Stimulated activated CD4-positive, alpha-beta T cell treated with anti-CD3 and anti-CD28 coated beads, Interleukin-2, amount 100 ng/mL, for 4 hours (primary cell): ENCODE data around the gene CATSPERZ.

Source experiments
- DNase-seq: peaks from one replicate; pipeline ENCODE4 v3.0.0-alpha.2; 2020; ENCODE audit warnings: low read depth

CATSPERZ gene

DNA sequence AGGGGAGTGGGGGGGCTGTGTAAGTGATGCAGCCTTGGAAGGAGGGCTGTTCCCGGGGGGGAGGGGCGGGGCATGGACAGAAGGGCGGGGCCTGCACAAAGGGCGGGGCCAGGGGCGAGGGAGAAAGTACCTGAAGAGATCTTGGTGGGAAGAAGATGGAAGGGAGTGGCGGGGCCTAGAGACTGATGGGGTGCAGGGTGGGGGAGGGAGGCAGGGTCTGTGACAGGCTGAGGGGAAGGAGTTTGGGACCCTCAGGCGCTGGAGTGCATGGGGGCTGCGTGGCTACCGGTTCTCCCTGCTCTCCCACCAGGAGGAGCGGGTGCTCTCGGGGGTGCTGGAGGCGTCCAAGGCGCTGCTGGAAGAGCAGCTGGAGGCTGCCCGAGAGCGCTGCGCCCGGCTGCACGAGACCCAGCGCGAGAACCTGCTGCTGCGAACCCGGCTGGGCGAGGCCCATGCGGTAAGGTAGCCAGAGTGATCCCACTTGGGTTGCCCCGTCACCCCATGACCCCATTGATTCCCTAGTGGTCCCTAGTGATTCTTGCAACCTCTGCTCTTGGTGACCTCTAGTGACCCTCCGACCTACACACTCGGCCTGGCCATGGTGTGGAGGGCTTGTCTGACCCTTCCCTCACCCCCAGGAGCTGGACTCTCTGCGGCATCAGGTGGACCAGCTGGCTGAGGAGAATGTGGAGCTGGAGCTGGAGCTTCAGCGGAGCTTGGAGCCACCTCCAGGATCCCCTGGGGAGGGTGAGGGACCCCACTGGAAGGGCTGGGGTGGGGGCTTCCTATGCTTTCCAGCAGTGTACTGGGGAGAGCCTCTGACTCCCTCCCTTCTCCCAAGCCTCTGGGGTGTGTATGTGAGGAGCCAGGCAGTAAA, 42.9 kb downstream of the CATSPERZ start:
- no peak for DNase-seq

DNA sequence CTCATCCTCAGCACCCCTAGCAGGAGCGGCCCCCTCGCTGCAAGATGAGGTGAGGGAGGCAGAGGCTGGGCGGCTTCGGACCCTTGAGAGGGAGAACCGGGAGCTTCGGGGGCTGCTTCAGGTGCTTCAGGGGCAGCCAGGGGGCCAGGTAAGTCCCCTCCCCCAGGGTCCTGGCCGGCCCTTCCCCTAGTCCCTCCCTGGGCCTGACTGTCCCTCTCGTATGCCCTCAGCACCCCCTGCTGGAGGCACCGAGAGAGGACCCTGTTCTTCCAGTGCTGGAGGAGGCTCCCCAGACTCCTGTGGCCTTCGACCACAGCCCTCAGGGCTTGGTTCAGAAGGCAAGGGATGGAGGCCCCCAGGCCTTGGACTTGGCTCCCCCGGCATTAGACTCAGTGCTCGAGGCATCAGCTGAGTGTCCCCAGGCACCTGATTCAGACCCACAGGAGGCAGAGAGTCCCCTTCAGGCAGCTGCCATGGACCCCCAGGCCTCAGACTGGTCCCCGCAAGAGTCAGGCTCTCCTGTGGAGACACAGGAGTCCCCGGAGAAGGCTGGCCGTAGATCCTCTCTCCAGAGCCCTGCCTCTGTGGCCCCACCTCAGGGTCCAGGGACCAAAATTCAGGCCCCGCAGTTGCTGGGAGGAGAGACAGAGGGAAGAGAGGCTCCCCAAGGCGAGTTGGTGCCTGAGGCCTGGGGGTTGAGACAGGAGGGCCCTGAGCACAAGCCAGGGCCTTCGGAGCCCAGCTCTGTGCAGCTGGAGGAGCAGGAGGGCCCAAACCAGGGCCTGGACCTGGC, 43.8 kb downstream of the CATSPERZ start:
- no peak for DNase-seq

DNA sequence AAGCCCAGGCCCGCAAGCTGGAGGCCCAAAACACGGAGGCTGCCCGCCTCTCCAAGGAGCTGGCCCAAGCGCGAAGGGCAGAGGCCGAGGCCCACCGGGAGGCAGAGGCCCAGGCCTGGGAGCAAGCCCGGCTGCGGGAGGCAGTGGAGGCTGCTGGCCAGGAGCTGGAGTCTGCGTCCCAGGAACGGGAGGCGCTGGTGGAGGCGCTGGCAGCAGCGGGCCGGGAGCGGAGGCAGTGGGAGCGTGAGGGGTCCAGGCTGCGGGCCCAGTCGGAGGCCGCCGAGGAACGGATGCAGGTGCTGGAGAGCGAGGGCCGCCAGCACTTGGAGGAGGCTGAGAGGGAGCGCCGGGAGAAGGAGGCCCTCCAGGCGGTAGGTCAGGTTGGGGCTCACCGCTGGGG, 44.6 kb downstream of the CATSPERZ start:
- no peak for DNase-seq

DNA sequence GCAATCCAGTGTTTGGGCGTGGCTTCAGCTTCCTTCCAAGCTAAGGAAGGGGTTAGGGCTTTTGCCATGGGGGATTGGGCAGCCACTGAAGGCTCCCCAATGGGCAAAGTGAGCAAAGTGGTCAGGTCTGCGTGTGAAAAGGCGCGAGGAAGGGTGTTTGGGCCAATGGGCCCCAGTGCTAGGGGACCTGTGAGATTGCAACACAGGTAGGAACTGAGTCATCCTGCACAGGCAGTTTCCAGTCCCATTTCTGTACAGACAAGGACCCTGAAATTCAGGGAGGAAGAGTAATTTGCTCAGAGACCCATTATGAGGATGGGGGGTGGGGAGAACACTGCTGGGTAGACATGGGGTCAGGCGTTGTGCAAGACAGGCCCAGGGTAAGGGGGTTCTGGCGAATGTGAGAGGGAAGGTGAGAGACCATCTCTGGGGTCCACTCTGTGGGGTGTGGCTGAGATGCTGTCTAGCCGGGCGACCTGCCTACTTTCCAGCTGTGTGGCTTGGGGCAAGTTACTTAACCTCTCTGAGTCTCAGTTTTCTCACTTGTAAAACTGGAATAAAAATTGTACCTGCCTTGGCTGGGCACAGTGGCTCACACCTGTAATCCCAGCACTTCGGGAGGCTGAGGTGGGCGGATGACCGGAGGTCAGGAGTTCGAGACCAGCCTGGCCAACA, 47.2 kb downstream of the CATSPERZ start:
- no peak for DNase-seq

DNA sequence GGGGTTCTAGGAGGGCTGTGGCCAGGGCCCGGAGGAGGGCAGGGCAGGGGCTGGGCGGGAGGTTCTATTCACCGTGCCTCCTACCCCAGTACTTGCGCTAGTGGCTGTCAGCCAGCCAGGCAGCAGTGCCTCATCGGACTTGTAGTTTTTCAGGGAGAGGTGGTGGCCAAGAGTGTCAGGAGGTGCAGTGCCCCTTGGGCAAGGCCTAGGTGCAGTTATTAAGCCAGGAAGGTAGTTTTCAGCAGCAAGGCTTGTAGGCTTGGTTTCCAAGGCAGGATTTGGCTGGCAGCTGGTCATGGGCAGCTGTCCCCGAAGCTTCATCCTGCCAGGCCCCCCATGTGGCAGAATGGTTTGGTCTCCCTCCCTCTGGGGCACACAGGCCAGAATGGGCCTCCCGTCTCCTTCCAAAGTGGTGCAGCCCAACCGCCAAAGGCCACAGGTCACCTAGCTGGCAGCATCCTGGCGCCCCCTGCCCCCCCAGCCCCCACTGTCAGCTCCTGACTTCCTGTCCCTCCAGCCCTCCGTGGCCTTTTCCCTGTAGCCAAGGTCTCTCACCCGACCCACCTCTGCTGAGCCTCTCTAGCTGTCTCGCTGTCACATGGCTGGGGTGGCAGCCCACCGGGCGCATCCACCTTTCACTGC, 48.3 kb downstream of the CATSPERZ start:
- no peak for DNase-seq

DNA sequence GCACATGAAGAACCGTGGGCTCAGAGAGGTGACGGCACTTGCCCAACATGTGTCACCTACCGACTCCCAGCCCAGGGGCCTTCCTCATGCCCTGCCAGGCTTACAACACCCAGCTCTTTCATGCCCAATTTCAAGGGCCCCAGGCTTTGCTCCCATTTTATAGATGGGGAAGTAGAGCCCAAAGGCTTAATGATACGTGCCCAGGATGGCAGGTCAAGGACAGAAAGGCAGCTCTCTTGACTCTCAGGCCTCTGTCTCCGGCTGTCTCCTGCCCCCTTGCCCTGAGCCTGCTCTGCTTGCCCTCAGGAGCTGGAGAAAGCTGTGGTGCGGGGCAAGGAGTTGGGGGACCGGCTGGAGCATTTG, 48.8 kb downstream of the CATSPERZ start:
- no peak for DNase-seq

DNA sequence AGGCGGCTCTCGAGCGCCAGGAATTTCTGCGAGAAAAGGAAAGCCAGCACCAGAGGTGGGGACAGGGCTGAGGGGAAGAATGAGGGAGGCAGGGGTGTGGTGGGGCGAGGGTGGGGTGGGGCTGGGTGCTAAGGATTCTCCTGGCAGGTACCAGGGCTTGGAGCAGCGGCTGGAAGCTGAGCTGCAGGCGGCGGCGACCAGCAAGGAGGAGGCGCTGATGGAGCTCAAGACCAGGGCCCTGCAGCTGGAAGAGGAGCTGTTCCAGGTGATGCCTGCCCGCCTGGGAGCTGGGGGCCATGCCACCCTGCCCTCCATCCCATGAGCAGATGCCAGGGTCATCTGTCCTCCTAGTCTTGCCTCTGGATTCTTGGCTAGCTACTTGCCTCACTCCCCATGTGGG, 49.2 kb downstream of the CATSPERZ start:
- no peak for DNase-seq

DNA sequence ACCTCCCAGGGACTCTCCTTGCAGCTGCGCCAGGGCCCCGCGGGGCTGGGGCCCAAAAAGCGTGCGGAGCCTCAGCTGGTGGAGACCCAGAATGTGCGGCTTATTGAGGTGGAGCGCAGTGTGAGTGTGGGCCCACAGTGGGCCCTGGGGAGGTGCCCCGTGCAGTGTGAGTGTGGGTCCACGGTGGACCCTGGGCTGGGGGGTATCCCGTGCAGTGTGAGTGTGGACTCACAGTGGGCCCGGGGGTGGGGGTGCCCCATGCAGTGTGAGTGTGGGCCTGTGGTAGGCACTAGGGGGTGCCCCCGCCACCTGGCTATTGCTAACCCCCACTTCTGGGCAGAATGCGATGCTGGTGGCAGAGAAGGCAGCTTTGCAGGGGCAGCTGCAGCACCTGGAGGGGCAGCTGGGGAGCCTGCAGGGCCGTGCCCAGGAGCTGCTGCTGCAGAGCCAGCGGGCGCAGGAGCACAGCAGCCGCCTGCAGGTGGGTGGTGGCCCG, 51.0 kb downstream of the CATSPERZ start:
- DNase-seq, result no peak

DNA sequence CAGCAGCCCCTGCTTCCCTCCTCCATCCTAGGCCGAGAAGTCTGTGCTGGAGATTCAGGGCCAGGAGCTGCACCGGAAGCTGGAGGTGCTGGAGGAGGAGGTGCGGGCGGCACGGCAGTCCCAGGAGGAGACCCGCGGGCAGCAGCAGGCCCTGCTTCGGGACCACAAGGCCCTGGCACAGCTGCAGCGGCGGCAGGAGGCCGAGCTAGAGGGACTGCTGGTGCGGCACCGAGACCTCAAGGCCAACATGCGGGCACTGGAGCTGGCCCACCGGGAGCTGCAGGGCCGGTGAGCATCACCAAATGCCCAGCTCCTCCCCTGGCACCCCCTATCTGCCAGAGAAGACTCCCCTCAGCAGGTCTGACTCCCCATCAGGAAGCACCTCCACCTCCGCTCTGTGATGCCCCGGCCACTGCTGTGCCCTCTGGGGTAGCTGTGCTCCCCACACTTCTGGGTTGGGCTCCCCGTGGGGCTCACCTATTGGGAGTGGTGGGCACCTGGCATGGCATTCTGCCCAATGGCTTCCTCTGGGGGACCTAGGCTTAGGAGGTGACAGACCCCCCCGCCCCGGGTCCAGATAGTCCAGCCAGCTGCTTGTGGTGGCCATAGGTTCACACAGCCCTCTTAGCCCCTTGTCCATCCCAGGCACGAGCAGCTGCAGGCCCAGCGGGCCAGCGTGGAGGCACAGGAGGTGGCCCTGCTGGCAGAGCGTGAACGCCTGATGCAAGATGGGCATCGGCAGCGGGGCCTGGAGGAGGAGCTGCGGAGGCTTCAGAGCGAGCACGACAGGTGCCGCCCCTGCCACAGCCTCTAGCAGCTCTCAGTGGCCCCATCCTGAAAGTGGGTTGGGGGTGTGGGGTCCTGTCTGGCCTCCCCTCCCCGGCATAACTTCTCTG, 52.2 kb downstream of the CATSPERZ start:
- no peak for DNase-seq

DNA sequence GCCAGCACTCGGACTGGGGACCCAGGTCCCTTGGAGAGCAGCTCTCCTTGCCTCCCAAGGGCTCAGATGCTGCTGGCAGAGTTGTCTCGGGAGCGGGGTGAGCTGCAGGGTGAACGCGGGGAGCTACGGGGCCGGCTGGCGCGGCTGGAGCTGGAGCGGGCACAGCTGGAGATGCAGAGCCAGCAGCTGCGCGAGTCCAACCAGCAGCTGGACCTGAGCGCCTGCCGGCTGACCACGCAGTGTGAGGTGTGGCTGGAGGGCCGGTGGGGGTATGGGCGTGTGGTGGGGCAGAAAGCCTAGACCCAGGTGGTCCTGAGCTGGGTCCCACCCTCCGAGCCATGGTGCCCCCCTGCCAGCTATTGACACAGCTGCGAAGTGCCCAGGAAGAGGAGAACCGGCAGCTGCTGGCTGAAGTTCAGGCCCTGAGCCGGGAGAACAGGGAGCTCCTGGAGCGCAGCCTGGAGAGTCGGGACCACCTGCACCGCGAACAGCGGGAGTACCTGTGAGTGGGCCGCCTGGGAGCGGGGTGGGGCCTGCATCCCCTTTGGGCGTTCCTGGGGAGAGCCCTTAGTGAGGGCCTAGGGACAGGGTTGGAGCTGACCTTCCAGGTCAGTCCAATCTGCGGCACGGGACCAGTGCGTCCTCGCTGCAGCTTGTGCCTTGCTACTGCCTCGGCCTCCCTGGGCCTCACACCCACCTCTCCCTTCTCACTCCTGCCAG, 53.0 kb downstream of the CATSPERZ start:
- no peak for DNase-seq

DNA sequence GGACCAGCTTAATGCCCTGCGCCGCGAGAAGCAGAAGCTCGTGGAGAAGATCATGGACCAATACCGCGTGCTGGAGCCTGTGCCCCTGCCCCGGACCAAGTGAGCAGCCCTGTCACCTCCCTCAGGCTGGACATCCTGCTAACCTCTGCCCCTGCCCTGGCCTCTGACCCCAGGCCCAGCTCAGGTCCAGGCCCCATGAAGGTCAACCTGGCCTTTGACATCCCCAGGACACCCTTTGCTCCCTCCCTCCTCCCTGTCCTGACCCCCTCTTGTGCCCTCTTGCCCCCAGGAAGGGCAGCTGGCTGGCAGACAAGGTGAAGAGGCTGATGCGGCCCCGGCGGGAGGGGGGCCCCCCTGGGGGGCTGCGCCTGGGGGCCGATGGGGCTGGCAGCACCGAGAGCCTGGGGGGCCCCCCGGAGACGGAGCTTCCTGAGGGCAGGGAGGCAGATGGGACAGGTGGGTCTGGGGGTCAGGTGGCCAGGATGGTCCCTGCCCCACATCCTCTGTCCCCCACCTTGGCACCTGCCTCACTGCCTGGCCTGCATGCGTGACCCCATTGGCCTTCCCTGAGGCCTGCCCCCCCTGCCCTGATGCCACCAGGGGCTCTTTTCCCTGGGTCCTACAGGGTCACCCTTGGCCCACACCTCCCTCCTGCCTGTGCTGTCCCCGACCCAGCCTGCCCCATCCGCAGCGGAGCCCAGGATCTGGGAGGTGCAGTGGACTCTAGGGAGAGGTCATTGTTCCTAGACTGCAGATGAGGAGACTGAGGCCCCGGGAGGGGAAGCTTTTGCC, 53.8 kb downstream of the CATSPERZ start:
- no peak for DNase-seq
